ENCODE results near the gene CACTIN.

The CACTIN gene

GRCh38 chr19:3618811-3619630 is 7.6 kb downstream of the CACTIN start:
- no peak for TF ChIP-seq CEBPB (IDR thresholded peaks at IDR 0.05)
- TF ChIP-seq, protein P1, sequence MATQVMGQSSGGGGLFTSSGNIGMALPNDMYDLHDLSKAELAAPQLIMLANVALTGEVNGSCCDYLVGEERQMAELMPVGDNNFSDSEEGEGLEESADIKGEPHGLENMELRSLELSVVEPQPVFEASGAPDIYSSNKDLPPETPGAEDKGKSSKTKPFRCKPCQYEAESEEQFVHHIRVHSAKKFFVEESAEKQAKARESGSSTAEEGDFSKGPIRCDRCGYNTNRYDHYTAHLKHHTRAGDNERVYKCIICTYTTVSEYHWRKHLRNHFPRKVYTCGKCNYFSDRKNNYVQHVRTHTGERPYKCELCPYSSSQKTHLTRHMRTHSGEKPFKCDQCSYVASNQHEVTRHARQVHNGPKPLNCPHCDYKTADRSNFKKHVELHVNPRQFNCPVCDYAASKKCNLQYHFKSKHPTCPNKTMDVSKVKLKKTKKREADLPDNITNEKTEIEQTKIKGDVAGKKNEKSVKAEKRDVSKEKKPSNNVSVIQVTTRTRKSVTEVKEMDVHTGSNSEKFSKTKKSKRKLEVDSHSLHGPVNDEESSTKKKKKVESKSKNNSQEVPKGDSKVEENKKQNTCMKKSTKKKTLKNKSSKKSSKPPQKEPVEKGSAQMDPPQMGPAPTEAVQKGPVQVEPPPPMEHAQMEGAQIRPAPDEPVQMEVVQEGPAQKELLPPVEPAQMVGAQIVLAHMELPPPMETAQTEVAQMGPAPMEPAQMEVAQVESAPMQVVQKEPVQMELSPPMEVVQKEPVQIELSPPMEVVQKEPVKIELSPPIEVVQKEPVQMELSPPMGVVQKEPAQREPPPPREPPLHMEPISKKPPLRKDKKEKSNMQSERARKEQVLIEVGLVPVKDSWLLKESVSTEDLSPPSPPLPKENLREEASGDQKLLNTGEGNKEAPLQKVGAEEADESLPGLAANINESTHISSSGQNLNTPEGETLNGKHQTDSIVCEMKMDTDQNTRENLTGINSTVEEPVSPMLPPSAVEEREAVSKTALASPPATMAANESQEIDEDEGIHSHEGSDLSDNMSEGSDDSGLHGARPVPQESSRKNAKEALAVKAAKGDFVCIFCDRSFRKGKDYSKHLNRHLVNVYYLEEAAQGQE (IDR thresholded peaks at IDR 0.05; ENCODE audit: low read depth), result no peak
- no peak for TF ChIP-seq RAD21 (IDR thresholded peaks at IDR 0.05; ENCODE audit: low read depth)
- TF ChIP-seq ZBTB7A (IDR thresholded peaks at IDR 0.05; ENCODE audit: low read depth), result no peak
- TF ChIP-seq FOXM1 (IDR thresholded peaks at IDR 0.05; ENCODE audit: borderline replicate concordance, low read depth), result no peak
- no peak for TF ChIP-seq EP300 (IDR thresholded peaks at IDR 0.05; ENCODE audit: borderline replicate concordance)
- TF ChIP-seq, protein P2, sequence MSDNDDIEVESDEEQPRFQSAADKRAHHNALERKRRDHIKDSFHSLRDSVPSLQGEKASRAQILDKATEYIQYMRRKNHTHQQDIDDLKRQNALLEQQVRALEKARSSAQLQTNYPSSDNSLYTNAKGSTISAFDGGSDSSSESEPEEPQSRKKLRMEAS (IDR thresholded peaks at IDR 0.05), result no peak
- TF ChIP-seq TCF12 (IDR thresholded peaks at IDR 0.05; ENCODE audit: low read depth), result no peak
- no peak for TF ChIP-seq YY1 (IDR thresholded peaks at IDR 0.05; ENCODE audit: low read depth)
- no peak for TF ChIP-seq TAF1 (IDR thresholded peaks at IDR 0.05; ENCODE audit: low read depth)
- no peak for TF ChIP-seq TEAD4 (IDR thresholded peaks at IDR 0.05)
- TF ChIP-seq, protein P3, sequence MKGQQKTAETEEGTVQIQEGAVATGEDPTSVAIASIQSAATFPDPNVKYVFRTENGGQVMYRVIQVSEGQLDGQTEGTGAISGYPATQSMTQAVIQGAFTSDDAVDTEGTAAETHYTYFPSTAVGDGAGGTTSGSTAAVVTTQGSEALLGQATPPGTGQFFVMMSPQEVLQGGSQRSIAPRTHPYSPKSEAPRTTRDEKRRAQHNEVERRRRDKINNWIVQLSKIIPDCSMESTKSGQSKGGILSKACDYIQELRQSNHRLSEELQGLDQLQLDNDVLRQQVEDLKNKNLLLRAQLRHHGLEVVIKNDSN (IDR thresholded peaks at IDR 0.05), result no peak
- no peak for TF ChIP-seq CREB1 (IDR thresholded peaks at IDR 0.05; ENCODE audit: low read depth)
- no peak for TF ChIP-seq NFIC (IDR thresholded peaks at IDR 0.05)
- no peak for TF ChIP-seq EGR1 (IDR thresholded peaks at IDR 0.05)

DNA sequence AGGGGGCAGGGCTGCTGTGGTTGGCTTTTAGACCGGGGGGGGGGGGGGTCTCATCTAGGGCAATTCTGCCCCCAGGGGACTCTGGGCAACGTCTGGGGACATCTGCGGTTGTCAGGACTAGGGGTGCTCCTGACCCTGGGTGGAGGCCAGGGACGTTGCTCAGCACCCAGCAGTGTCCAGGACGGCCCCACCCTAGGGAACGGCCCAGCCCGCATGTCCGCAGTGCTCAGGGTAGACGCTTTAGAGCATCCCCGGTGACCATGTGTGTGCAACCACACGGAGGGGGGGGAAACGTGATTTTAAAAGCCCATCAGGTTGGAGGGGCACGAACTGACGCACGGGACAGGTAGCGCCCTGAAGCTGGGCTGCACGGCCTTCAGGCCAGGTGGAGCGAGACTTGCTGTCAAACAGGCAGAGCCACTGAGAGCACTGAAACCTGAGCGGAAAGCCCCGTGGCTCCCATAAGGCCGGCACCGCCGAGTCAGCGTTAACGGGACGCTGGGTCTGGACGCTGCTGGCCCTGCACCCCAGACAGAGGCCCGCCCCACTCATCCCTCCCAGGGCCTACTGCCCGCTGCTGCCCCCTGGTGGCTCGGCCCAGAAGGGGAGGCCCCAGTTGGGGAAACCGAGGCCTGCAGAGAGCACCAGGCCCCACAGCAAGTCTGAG is 8.3 kb downstream of the CACTIN start:
- no peak for TF ChIP-seq NFIC (IDR thresholded peaks at IDR 0.05)
- TF ChIP-seq RAD21 (IDR thresholded peaks at IDR 0.05; ENCODE audit: low read depth), result peak; percentile 64

DNA sequence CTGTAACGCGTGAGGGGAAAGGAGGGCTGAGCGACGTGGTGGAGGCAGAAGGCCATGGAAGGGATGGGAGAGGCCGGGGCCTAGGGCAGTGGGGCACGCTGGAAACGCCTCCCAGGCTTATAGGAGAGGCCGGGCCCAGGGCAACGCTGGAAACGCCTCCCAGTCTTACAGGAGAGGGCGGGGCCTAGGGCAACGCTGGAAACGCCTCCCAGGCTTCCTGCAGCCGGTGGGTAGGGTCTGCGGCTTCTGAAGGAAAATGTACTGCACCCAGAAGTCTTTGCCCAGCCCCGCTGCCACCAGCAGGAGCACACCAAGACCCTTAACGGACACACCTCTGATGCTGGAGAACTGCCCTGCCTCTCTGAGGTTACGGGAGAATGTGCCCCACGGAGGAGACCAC is 9.1 kb downstream of the CACTIN start:
- no peak for TF ChIP-seq CEBPB (IDR thresholded peaks at IDR 0.05)
- no peak for TF ChIP-seq YY1 (IDR thresholded peaks at IDR 0.05; ENCODE audit: low read depth)
- TF ChIP-seq, protein P2 (IDR thresholded peaks at IDR 0.05), result no peak
- TF ChIP-seq, protein P3 (IDR thresholded peaks at IDR 0.05), result no peak
- TF ChIP-seq, protein P1 (IDR thresholded peaks at IDR 0.05; ENCODE audit: low read depth), result no peak
- no peak for TF ChIP-seq ZBTB7A (IDR thresholded peaks at IDR 0.05; ENCODE audit: low read depth)
- no peak for TF ChIP-seq TCF12 (IDR thresholded peaks at IDR 0.05; ENCODE audit: low read depth)
- TF ChIP-seq RAD21 (IDR thresholded peaks at IDR 0.05; ENCODE audit: low read depth), result no peak
- no peak for TF ChIP-seq EGR1 (IDR thresholded peaks at IDR 0.05)
- no peak for TF ChIP-seq FOXM1 (IDR thresholded peaks at IDR 0.05; ENCODE audit: borderline replicate concordance, low read depth)

DNA sequence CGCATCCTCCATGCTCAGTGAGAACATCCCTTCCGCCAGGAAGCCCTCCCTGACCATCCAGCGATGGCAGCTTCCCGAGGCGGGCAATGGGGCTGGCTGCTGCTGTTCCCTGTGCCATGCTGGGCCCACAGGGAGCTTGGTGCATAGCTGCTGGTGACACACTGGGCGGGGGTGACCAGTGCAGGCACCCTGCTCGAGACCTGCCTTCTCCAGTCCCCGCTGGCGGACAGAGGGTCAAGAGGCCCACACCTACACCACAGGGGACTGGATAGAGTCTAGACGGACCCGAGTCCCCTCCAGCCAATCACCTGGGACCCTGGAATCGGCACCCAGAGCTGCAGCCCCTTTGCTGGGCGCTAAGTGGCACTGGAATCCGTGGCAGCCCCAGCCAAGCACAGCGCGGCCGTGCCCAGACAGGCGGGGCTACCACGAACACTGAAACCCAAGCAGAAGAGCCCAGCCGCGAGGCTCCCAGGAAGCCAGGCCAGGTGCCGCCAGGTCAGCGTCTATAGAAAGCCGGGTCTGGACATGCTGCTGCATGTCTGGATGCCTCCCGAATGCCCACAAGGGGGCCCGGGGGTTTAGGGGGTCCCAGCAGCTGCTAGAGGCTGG is 11.0 kb downstream of the CACTIN start:
- TF ChIP-seq YY1 (IDR thresholded peaks at IDR 0.05; ENCODE audit: low read depth), result no peak
- no peak for TF ChIP-seq TEAD4 (IDR thresholded peaks at IDR 0.05)
- TF ChIP-seq TCF12 (IDR thresholded peaks at IDR 0.05; ENCODE audit: low read depth), result no peak
- TF ChIP-seq EP300 (IDR thresholded peaks at IDR 0.05; ENCODE audit: borderline replicate concordance), result no peak
- TF ChIP-seq FOXM1 (IDR thresholded peaks at IDR 0.05; ENCODE audit: borderline replicate concordance, low read depth), result no peak

GRCh38 chr19:3614858-3615505 is 11.6 kb downstream of the CACTIN start:
- 0 out of 2 replicates have a peak, but pooled peaks have one; percentile 26 for TF ChIP-seq ZBTB7A (IDR thresholded peaks at IDR 0.05; ENCODE audit: low read depth)
- TF ChIP-seq, protein P3 (IDR thresholded peaks at IDR 0.05), result no peak
- TF ChIP-seq, protein P1 (IDR thresholded peaks at IDR 0.05; ENCODE audit: low read depth), result no peak

Measured in Ishikawa (cell line).